ENCODE measurements around the gene LIPE. TPM values are rescaled to one million over a fixed set of nuclear protein-coding genes. Genes with fewer than 3 reads are reported as not detected.

The LIPE gene
- total RNA-seq, 1 experiment from 2014 or later = 10.2 TPM

- H3K4me3 Mint-ChIP-seq = no peak overlapping the region
- ChIA-PET POLR2A (interaction anchor here (0.5 to 0.6 kb wide), 2 partner anchors 21 to 570 kb away, joined by 5 to 9 read pairs; no protein-coding TSS in a partner anchor), CTCF (interaction anchor here (0.6 to 3.7 kb wide), 43 partner anchors 8 to 1101 kb away, joined by 3 to 81 read pairs (median 11); partner anchors contain the start of genes CEACAM1, CEACAM8 and GSK3A)
- peaks cover 19% of the 10 kb centered on the region for H3K4me1 Mint-ChIP-seq
- H3K36me3 Mint-ChIP-seq = no peaks in the 10 kb centered on the region
- H3K9me3 Mint-ChIP-seq = no peaks in the 10 kb centered on the region
- ATAC-seq = no peak
- H3K27ac Mint-ChIP-seq = no peak overlapping the region
- no peak for DNase-seq (ENCODE audit: low spot score)
- peaks cover 36% of the 10 kb centered on the region for H3K27me3 Mint-ChIP-seq (ENCODE audit: low read depth)
- TF ChIP-seq IRF1 (CRISPR knock-in tag; IDR thresholded peaks at IDR 0.05) (no peak), JUN (CRISPR knock-in tag; IDR thresholded peaks at IDR 0.05) (no peak), MLX (CRISPR knock-in tag; IDR thresholded peaks at IDR 0.05) (no peak), ZSCAN18 (CRISPR knock-in tag; IDR thresholded peaks at IDR 0.05) (no peak), SMAD3 (CRISPR knock-in tag; IDR thresholded peaks at IDR 0.05; ENCODE audit: borderline replicate concordance) (no peak), SMAD4 (CRISPR knock-in tag; IDR thresholded peaks at IDR 0.05) (no peak), ZNF232 (CRISPR knock-in tag; IDR thresholded peaks at IDR 0.05) (no peak), FOXJ3 (CRISPR knock-in tag; IDR thresholded peaks at IDR 0.05; ENCODE audit: borderline replicate concordance) (no peak), GABPB1 (CRISPR knock-in tag; IDR thresholded peaks at IDR 0.05) (no peak), HMGXB4 (CRISPR knock-in tag; IDR thresholded peaks at IDR 0.05) (no peak), SP1 (CRISPR knock-in tag; conservative IDR thresholded peaks at IDR 0.05) (no peak), ZNF396 (CRISPR knock-in tag; IDR thresholded peaks at IDR 0.05; ENCODE audit: borderline replicate concordance) (no peak), STAT6 (CRISPR knock-in tag; conservative IDR thresholded peaks at IDR 0.05; ENCODE audit: low read depth) (no peak), NR1H2 (CRISPR knock-in tag; IDR thresholded peaks at IDR 0.05) (no peak), ATF2 (CRISPR knock-in tag; IDR thresholded peaks at IDR 0.05; ENCODE audit: borderline replicate concordance, low read depth) (no peak), FOXP4 (CRISPR knock-in tag; IDR thresholded peaks at IDR 0.05) (no peak), ERG (CRISPR knock-in tag; IDR thresholded peaks at IDR 0.05) (no peak)
These were observed 13.9 kb upstream of the LIPE start for GRCh38 chr19:42441049-42441445.
